Keratinocyte (primary cell): ENCODE results near the gene DUSP10. TPM values are rescaled to one million over a fixed set of nuclear protein-coding genes. Genes with fewer than 3 reads are reported as not detected.

Experiments used
- DNase-seq: peaks from one replicate; pipeline ENCODE4 v3.0.0-alpha.2; 2011; ENCODE audit warnings: low read depth, missing footprints, low spot score
- FAIRE-seq: peaks from 2 replicates; lab custom pipeline; 2011; peaks lifted over from hg19 to GRCh38; lab: Jason Lieb, UNC
- H2AFZ ChIP-seq: 2 replicates; pipeline ENCODE4 v1.6.0; 2012; ENCODE audit warnings: low read length, control low read depth, inconsistent platforms; ENCODE audit not compliant: control insufficient read depth
- H3K27ac ChIP-seq: 2 replicates; pipeline ENCODE4 v1.5.1; 2011; ENCODE audit warnings: low read length; ENCODE audit not compliant: control insufficient read depth, insufficient read depth
- H3K27me3 ChIP-seq: 3 replicates; pipeline ENCODE4 v1.6.0; 2011; ENCODE audit warnings: low read length; ENCODE audit not compliant: control insufficient read depth, insufficient read depth; ENCODE audit errors: extremely low read depth
- H3K36me3 ChIP-seq, 2 experiments: 2 replicates in 1 of 2; 3 replicates in 1 of 2; pipeline ENCODE4 v1.5.1; 2011; ENCODE audit warnings: low read length in 2 of 2, mild to moderate bottlenecking in 1 of 2; ENCODE audit not compliant: control insufficient read depth in 2 of 2, insufficient read depth in 2 of 2; ENCODE audit errors: extremely low read depth in 1 of 2
- H3K4me1 ChIP-seq: 3 replicates; pipeline ENCODE4 v1.5.1; 2011; ENCODE audit warnings: low read length; ENCODE audit not compliant: control insufficient read depth, insufficient read depth; ENCODE audit errors: extremely low read depth
- H3K4me2 ChIP-seq: 3 replicates; pipeline ENCODE4 v1.6.0; 2011; ENCODE audit warnings: low read depth, low read length; ENCODE audit not compliant: control insufficient read depth, insufficient read depth; ENCODE audit errors: extremely low read depth
- H3K4me3 ChIP-seq, 3 experiments: fragments of 200-600 bp in 1 of 3; sonication (generic) in 1 of 3; 2 replicates in 2 of 3; 3 replicates in 1 of 3; pipeline ENCODE4 v1.5.1; 2011 to 2016; ENCODE audit warnings: low read length in 3 of 3, mild to moderate bottlenecking in 3 of 3, control low read depth in 2 of 3, inconsistent platforms in 1 of 3, low read depth in 1 of 3, mixed read lengths in 1 of 3, mixed run types in 1 of 3, moderate library complexity in 1 of 3; ENCODE audit not compliant: control insufficient read depth in 2 of 3, insufficient read depth in 2 of 3; ENCODE audit errors: extremely low read depth in 1 of 3
- H3K79me2 ChIP-seq: 2 replicates; pipeline ENCODE4 v1.6.0; 2012; ENCODE audit warnings: low read length; ENCODE audit not compliant: control insufficient read depth, insufficient read depth
- H3K9ac ChIP-seq: 3 replicates; pipeline ENCODE4 v1.6.0; 2011; ENCODE audit warnings: low read length; ENCODE audit not compliant: control insufficient read depth, insufficient read depth; ENCODE audit errors: extremely low read depth
- H3K9me1 ChIP-seq: 3 replicates; pipeline ENCODE4 v1.6.0; 2011; ENCODE audit warnings: low read length; ENCODE audit not compliant: control insufficient read depth, insufficient read depth; ENCODE audit errors: extremely low read depth
- H3K9me3 ChIP-seq: 2 replicates; pipeline ENCODE4 v1.5.1; 2012; ENCODE audit warnings: low read depth, low read length; ENCODE audit not compliant: control insufficient read depth
- H4K20me1 ChIP-seq: 3 replicates; pipeline ENCODE4 v1.6.0; 2011; ENCODE audit warnings: low read length; ENCODE audit not compliant: control insufficient read depth, insufficient read depth; ENCODE audit errors: extremely low read depth
- CTCF ChIP-seq, 3 experiments: IDR thresholded peaks in 1 of 3; conservative IDR thresholded peaks in 1 of 3; optimal IDR thresholded peaks in 1 of 3; 2 replicates in 2 of 3; 3 replicates in 1 of 3; pipeline versions ENCODE3 to v1.5.1; 2011; ENCODE audit warnings: low read length in 3 of 3, mild to moderate bottlenecking in 3 of 3, moderate library complexity in 2 of 3, control low read depth in 1 of 3, inconsistent platforms in 1 of 3; ENCODE audit not compliant: insufficient read depth in 2 of 3; ENCODE audit errors: extremely low read depth in 1 of 3
- EZH2 ChIP-seq: IDR thresholded peaks from one replicate; pipeline ENCODE4 v1.6.1; 2012; ENCODE audit warnings: inconsistent platforms, mild to moderate bottlenecking, low read length, moderate library complexity
- dilution Hi-C: fragments of 300-500 bp; cut with MboI; formaldehyde crosslinking; loops from one replicate; pipeline ENCODE4 v1.7.0; 2020; ENCODE audit warnings: low sequenced_read_pairs; ENCODE audit not compliant: extremely low pct_ligation_motif_present
- polyA plus RNA-seq, 5 experiments: library from polyadenylated mRNA; depleted of rRNA in 3 of 5; stranded (reverse) in 3 of 5; stranded (forward) in 1 of 5; unstranded in 1 of 5; fragments of >200 nt; gene quantifications; 1 replicate in 1 of 5; 2 replicates in 3 of 5; 3 replicates in 1 of 5; pipeline versions ENCODE4 v1.2.1 to v1.2.3, GENCODE V29; 2011 to 2012; ENCODE audit warnings: missing spikeins in 2 of 5, low read depth in 1 of 5, low replicate concordance in 1 of 5

The DUSP10 gene
- polyA plus RNA-seq, 1 donor (not counting 4 experiments of a cell fraction or from before 2014, with no cell fraction given), result 15.1 TPM

GRCh38 chr1:221778125-221778524 is 36.2 kb upstream of the DUSP10 start:
- no peak for DNase-seq
- Histone ChIP-seq H3K4me2 (no peak overlapping the region), H3K79me2 (no peaks in the 10 kb centered on the region), H3K4me3 (no peak overlapping the region), H4K20me1 (no peaks in the 10 kb centered on the region), H3K9ac (no peak overlapping the region), H3K27me3 (no peaks in the 10 kb centered on the region), H2AFZ (no peak overlapping the region), H3K27ac (no peak overlapping the region), H3K9me1 (no peaks in the 10 kb centered on the region), H3K36me3 (no peaks in the 10 kb centered on the region), H3K4me1 (no peaks in the 10 kb centered on the region), H3K9me3 (no peaks in the 10 kb centered on the region)
- FAIRE-seq, result no peak
- TF ChIP-seq CTCF (optimal IDR thresholded peaks at IDR 0.05 in 1 of 3, IDR thresholded peaks at IDR 0.05 in 1 of 3, conservative IDR thresholded peaks at IDR 0.05 in 1 of 3; ENCODE audit: extremely low read depth in 1 of 3, insufficient read depth in 2 of 3, low read length in 3 of 3) (no peak), EZH2 (no peak)
- dilution Hi-C loops, result no loop called here

GRCh38 chr1:221777431-221778072 is 35.7 kb upstream of the DUSP10 start:
- no peak overlapping the region for H3K4me3 ChIP-seq
- dilution Hi-C loops, result no loop called here
- no peaks in the 10 kb centered on the region for H3K9me1 ChIP-seq
- H3K27ac ChIP-seq, result no peak overlapping the region
- H3K79me2 ChIP-seq, result no peaks in the 10 kb centered on the region
- TF ChIP-seq EZH2, result no peak
- no peak for TF ChIP-seq CTCF (optimal IDR thresholded peaks at IDR 0.05 in 1 of 3, IDR thresholded peaks at IDR 0.05 in 1 of 3, conservative IDR thresholded peaks at IDR 0.05 in 1 of 3; ENCODE audit: extremely low read depth in 1 of 3, insufficient read depth in 2 of 3, low read length in 3 of 3)
- H3K4me2 ChIP-seq, result no peak overlapping the region
- FAIRE-seq, result no peak
- H3K9me3 ChIP-seq, result no peaks in the 10 kb centered on the region
- H3K36me3 ChIP-seq, result no peaks in the 10 kb centered on the region
- H3K4me1 ChIP-seq, result no peaks in the 10 kb centered on the region
- H2AFZ ChIP-seq, result no peak overlapping the region
- no peaks in the 10 kb centered on the region for H4K20me1 ChIP-seq
- H3K9ac ChIP-seq, result no peak overlapping the region
- no peak for DNase-seq
- H3K27me3 ChIP-seq, result no peaks in the 10 kb centered on the region
